Caco-2 (cell line): Measurements from ENCODE around the gene TMEM117. TPM values are rescaled to one million over a fixed set of nuclear protein-coding genes. Genes with fewer than 3 reads are reported as not detected.
A peak's percentile ranks its signal among the peaks of the same experiment; 100 is the strongest.

Experiments used
- BruUV-seq: library from RNA; stranded (reverse); fragments of 400-500 nt; replicated peaks from 2 replicates; lab custom pipeline; 2021; lab: Mats Ljungman, UMichigan
- CTCF ChIA-PET: fragments of 300-600 bp; sonication (Branson Sonifier 250); formaldehyde crosslinking; loops from one replicate; lab custom pipeline; 2022; ENCODE audit warnings: antibody characterized with exemption; lab: Charles Lee
- POLR2A ChIA-PET: fragments of 300-600 bp; sonication (Branson Sonifier 250); formaldehyde crosslinking; loops from one replicate; lab custom pipeline; 2022; ENCODE audit warnings: antibody characterized with exemption; lab: Charles Lee
- DNase-seq, 2 experiments: peaks; one replicate each; pipeline versions ENCODE4 v3.0.0 to v3.0.0-alpha.2; 2020 to 2022
- H3K27me3 ChIP-seq: replicated peaks from 2 replicates; pipeline ENCODE4 v1.6.0; 2011; ENCODE audit warnings: low read length; ENCODE audit not compliant: control insufficient read depth, insufficient read depth
- H3K36me3 ChIP-seq: 2 replicates; pipeline ENCODE4 v1.5.1; 2011; ENCODE audit warnings: low read length; ENCODE audit not compliant: control insufficient read depth, insufficient read depth
- H3K4me1 ChIP-seq: fragments of 250-450 bp; sonication (Bioruptor Pico); 2 replicates; pipeline ENCODE4 v1.5.1; 2020; ENCODE audit warnings: mild to moderate bottlenecking
- H3K4me3 ChIP-seq: 2 replicates; pipeline ENCODE4 v1.5.1; 2011; ENCODE audit warnings: low read depth, mild to moderate bottlenecking, control low read depth, low read length
- H3K9me3 ChIP-seq: fragments of 250-450 bp; sonication (Bioruptor Pico); 2 replicates; pipeline ENCODE4 v1.5.1; 2020; ENCODE audit warnings: mild to moderate bottlenecking, moderate library complexity
- H3K27ac Mint-ChIP-seq: one replicate; pipeline ENCODE4 v1.8.0; 2022; ENCODE audit warnings: mixed read lengths; ENCODE audit not compliant: unreplicated experiment
- H3K27me3 Mint-ChIP-seq: one replicate; pipeline ENCODE4 v1.8.0; 2022; ENCODE audit warnings: mixed read lengths; ENCODE audit not compliant: insufficient read depth, unreplicated experiment
- H3K36me3 Mint-ChIP-seq: one replicate; pipeline ENCODE4 v1.8.0; 2022; ENCODE audit warnings: mild to moderate bottlenecking, mixed read lengths; ENCODE audit not compliant: insufficient read depth, unreplicated experiment
- H3K4me1 Mint-ChIP-seq: one replicate; pipeline ENCODE4 v1.8.0; 2022; ENCODE audit warnings: low read depth, mixed read lengths; ENCODE audit not compliant: unreplicated experiment
- H3K4me3 Mint-ChIP-seq: one replicate; pipeline ENCODE4 v1.8.0; 2022; ENCODE audit warnings: mild to moderate bottlenecking, moderate library complexity, mixed read lengths; ENCODE audit not compliant: unreplicated experiment
- H3K9me3 Mint-ChIP-seq: one replicate; pipeline ENCODE4 v1.8.0; 2022; ENCODE audit warnings: mixed read lengths; ENCODE audit not compliant: unreplicated experiment
- intact Hi-C: fragments of 100-400 bp; cut with micrococcal nuclease; formaldehyde crosslinking; loops from one replicate; pipeline ENCODE4 v1.10.0; 2022; ENCODE audit not compliant: unreplicated experiment
- total RNA-seq: library from RNA; stranded (reverse); gene quantifications from 2 replicates; pipeline ENCODE4 v1.2.3, GENCODE V29; 2022
- TF ChIP-seq, protein P1 (sequence below), 2 experiments: fragments of 200-600 bp in 1 of 2; IDR thresholded peaks; 1 replicate in 1 of 2; 2 replicates in 1 of 2; pipeline versions ENCODE4 v1.5.1 to v1.8.0; 2011 to 2022; ENCODE audit warnings: antibody characterized with exemption in 1 of 2, control low read depth in 1 of 2, inconsistent platforms in 1 of 2, low read depth in 1 of 2, low read length in 1 of 2, mild to moderate bottlenecking in 1 of 2, moderate library complexity in 1 of 2; ENCODE audit not compliant: insufficient read depth in 1 of 2, severe bottlenecking in 1 of 2, unreplicated experiment in 1 of 2

Gene TMEM117
- total RNA-seq, 1 experiment from 2014 or later: 34.1 TPM

- CTCF ChIA-PET: interaction anchor here (0.7 to 2.9 kb wide), 5 partner anchors 11 to 77 kb away, joined by 3 to 21 read pairs (median 4); no protein-coding TSS in a partner anchor
- intact Hi-C loops: loop anchor here (1.0 to 2.0 kb wide), 6 partner anchors 10 to 76 kb away; partner anchors contain the start of genes IRAK4, PUS7L and TMEM117
- TF ChIP-seq, protein P1, sequence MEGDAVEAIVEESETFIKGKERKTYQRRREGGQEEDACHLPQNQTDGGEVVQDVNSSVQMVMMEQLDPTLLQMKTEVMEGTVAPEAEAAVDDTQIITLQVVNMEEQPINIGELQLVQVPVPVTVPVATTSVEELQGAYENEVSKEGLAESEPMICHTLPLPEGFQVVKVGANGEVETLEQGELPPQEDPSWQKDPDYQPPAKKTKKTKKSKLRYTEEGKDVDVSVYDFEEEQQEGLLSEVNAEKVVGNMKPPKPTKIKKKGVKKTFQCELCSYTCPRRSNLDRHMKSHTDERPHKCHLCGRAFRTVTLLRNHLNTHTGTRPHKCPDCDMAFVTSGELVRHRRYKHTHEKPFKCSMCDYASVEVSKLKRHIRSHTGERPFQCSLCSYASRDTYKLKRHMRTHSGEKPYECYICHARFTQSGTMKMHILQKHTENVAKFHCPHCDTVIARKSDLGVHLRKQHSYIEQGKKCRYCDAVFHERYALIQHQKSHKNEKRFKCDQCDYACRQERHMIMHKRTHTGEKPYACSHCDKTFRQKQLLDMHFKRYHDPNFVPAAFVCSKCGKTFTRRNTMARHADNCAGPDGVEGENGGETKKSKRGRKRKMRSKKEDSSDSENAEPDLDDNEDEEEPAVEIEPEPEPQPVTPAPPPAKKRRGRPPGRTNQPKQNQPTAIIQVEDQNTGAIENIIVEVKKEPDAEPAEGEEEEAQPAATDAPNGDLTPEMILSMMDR (IDR thresholded peaks at IDR 0.05; ENCODE audit: insufficient read depth in 1 of 2, low read depth in 1 of 2, low read length in 1 of 2, severe bottlenecking in 1 of 2, unreplicated experiment in 1 of 2): peak; percentile 48 to 53
These were observed 29.8 kb upstream of the TMEM117 start, which contains the start of gene TWF1 for GRCh38 chr12:43805860-43806736. TSS of gene TWF1 (minus strand) at chr12:43806317. CDS start at chr12:43806245, 72 bp downstream.

GRCh38 chr12:43806737-43807072 lies 29.2 kb upstream of the TMEM117 start:
- no peak for DNase-seq
- intact Hi-C loops: loop anchor here (1.0 kb wide), 1 partner anchor 30 kb away; the partner anchor contains the start of gene TMEM117
- TF ChIP-seq, protein P1 (IDR thresholded peaks at IDR 0.05; ENCODE audit: insufficient read depth in 1 of 2, low read depth in 1 of 2, low read length in 1 of 2, severe bottlenecking in 1 of 2, unreplicated experiment in 1 of 2): no peak
- Histone ChIP-seq H3K36me3 (0 out of 2 replicates have a peak, but pooled peaks cover 1% of the 10 kb centered on the region), H3K4me3 (peak overlapping the region; percentile 93), H3K9me3 (no peaks in the 10 kb centered on the region), H3K4me1 (peaks cover 12% of the 10 kb centered on the region; the same call in 1 of the 2 replicates), H3K27me3 (no peaks in the 10 kb centered on the region)
- Mint-ChIP-seq H3K36me3 (peaks cover 30% of the 10 kb centered on the region), H3K4me3 (peak overlapping the region; percentile 85), H3K9me3 (no peaks in the 10 kb centered on the region), H3K27ac (peak overlapping the region; percentile 98), H3K4me1 (peaks cover 12% of the 10 kb centered on the region), H3K27me3 (no peaks in the 10 kb centered on the region)
- ChIA-PET CTCF (interaction anchor here (2.9 kb wide), 1 partner anchor 76 kb away, joined by 21 read pairs; no protein-coding TSS in a partner anchor), POLR2A (interaction anchor here (0.6 to 2.5 kb wide), 4 partner anchors 11 to 29 kb away, joined by 3 to 18 read pairs (median 6); partner anchors contain the start of gene TMEM117)
- TSS peak; percentile 85 for BruUV-seq

More at GRCh38 chr12:43805860-43806736, 29.8 kb upstream of the TMEM117 start, which contains the start of gene TWF1:
- peaks cover 12% of the 10 kb centered on the region for H3K4me1 Mint-ChIP-seq
- peak within 1 kb of the TSS; percentile 98 for H3K27ac Mint-ChIP-seq
- H3K4me3 Mint-ChIP-seq: peak within 1 kb of the TSS; percentile 85
- peak within 1 kb of the TSS; percentile 93 for H3K4me3 ChIP-seq
- 0 out of 2 replicates have a peak, but pooled peaks cover 1% of the 10 kb centered on the region for H3K36me3 ChIP-seq
- peak; percentile 87 to 97 for DNase-seq
- peaks cover 36% of the 10 kb centered on the region for H3K36me3 Mint-ChIP-seq
- H3K27me3 Mint-ChIP-seq: no peaks in the 10 kb centered on the region
- H3K9me3 Mint-ChIP-seq: no peaks in the 10 kb centered on the region
- H3K4me1 ChIP-seq: peaks cover 12% of the 10 kb centered on the region; the same call in 1 of the 2 replicates
- no TSS peak for BruUV-seq
- no peaks in the 10 kb centered on the region for H3K9me3 ChIP-seq
- no peaks in the 10 kb centered on the region for H3K27me3 ChIP-seq
- POLR2A ChIA-PET: interaction anchor here (0.6 to 2.5 kb wide), 12 partner anchors 10 to 72 kb away, joined by 3 to 18 read pairs (median 4); partner anchors contain the start of gene TMEM117

GRCh38 chr12:43807386-43807785 lies 28.5 kb upstream of the TMEM117 start:
- H3K4me3 ChIP-seq: no peak overlapping the region
- H3K36me3 ChIP-seq: 0 out of 2 replicates have a peak, but pooled peaks cover 1% of the 10 kb centered on the region
- Mint-ChIP-seq H3K27me3 (no peaks in the 10 kb centered on the region), H3K9me3 (no peaks in the 10 kb centered on the region), H3K27ac (peak overlapping the region; percentile 98), H3K4me3 (peak overlapping the region; percentile 85), H3K4me1 (peaks cover 12% of the 10 kb centered on the region), H3K36me3 (peaks cover 24% of the 10 kb centered on the region)
- BruUV-seq: no TSS peak
- POLR2A ChIA-PET: interaction anchor here (0.6 kb wide), 1 partner anchor 46 kb away, joined by 3 read pairs; no protein-coding TSS in a partner anchor
- no peaks in the 10 kb centered on the region for H3K9me3 ChIP-seq
- no peaks in the 10 kb centered on the region for H3K27me3 ChIP-seq
- TF ChIP-seq, protein P1 (IDR thresholded peaks at IDR 0.05; ENCODE audit: insufficient read depth in 1 of 2, low read depth in 1 of 2, low read length in 1 of 2, severe bottlenecking in 1 of 2, unreplicated experiment in 1 of 2): no peak
- H3K4me1 ChIP-seq: peaks cover 12% of the 10 kb centered on the region; the same call in 1 of the 2 replicates
- DNase-seq: no peak
- CTCF ChIA-PET: interaction anchor here (2.9 kb wide), 1 partner anchor 75 kb away, joined by 21 read pairs; no protein-coding TSS in a partner anchor
- intact Hi-C loops: no loop called here
